Endodermal cell (in vitro differentiated cells): Measurements from ENCODE around the gene CUX1. TPM values are rescaled to one million over a fixed set of nuclear protein-coding genes. Genes with fewer than 3 reads are reported as not detected.

ENCODE experiments used
- DNase-seq: peaks from one replicate; pipeline ENCODE4 v3.0.0-alpha.2; 2017
- H3K27ac ChIP-seq: 2 replicates; pipeline ENCODE4 v1.5.1; 2013; ENCODE audit warnings: mild to moderate bottlenecking, low read depth, low read length, moderate library complexity
- H3K27me3 ChIP-seq: 2 replicates; pipeline ENCODE4 v1.6.1; 2013; ENCODE audit warnings: mild to moderate bottlenecking, low read length, moderate library complexity; ENCODE audit not compliant: insufficient read depth, control insufficient read depth, poor library complexity, severe bottlenecking
- H3K36me3 ChIP-seq: 2 replicates; pipeline ENCODE4 v1.7.0; 2013; ENCODE audit warnings: mild to moderate bottlenecking, low read length, moderate library complexity; ENCODE audit not compliant: control insufficient read depth, insufficient read depth
- H3K4me1 ChIP-seq: one replicate; pipeline ENCODE4 v1.7.0; 2013; ENCODE audit warnings: low read length; ENCODE audit not compliant: control insufficient read depth, insufficient read depth
- H3K4me3 ChIP-seq: 2 replicates; pipeline ENCODE4 v1.5.1; 2013; ENCODE audit warnings: mild to moderate bottlenecking, low read length, moderate library complexity
- H3K9ac ChIP-seq: 2 replicates; pipeline ENCODE4 v1.6.1; 2013; ENCODE audit warnings: mild to moderate bottlenecking, low read length, moderate library complexity; ENCODE audit not compliant: poor library complexity, severe bottlenecking; ENCODE audit errors: extremely low read depth
- H3K9me3 ChIP-seq: 2 replicates; pipeline ENCODE4 v1.6.1; 2013; ENCODE audit warnings: mild to moderate bottlenecking, low read length, moderate library complexity; ENCODE audit not compliant: control insufficient read depth
- H3K27ac Mint-ChIP-seq: 2 replicates; pipeline ENCODE4 v1.8.0; 2020; ENCODE audit warnings: mixed read lengths
- H3K27me3 Mint-ChIP-seq: 2 replicates; pipeline ENCODE4 v1.8.0; 2021; ENCODE audit warnings: mild to moderate bottlenecking, mixed read lengths; ENCODE audit not compliant: insufficient read depth
- H3K36me3 Mint-ChIP-seq: 2 replicates; pipeline ENCODE4 v1.8.0; 2020; ENCODE audit warnings: low read depth, mixed read lengths
- H3K4me1 Mint-ChIP-seq: 2 replicates; pipeline ENCODE4 v1.8.0; 2020; ENCODE audit warnings: mixed read lengths
- H3K4me3 Mint-ChIP-seq: 2 replicates; pipeline ENCODE4 v1.8.0; 2020; ENCODE audit warnings: mild to moderate bottlenecking, moderate library complexity, mixed read lengths
- H3K9me3 Mint-ChIP-seq: 2 replicates; pipeline ENCODE4 v1.8.0; 2020; ENCODE audit warnings: mild to moderate bottlenecking, mixed read lengths
- WGBS, 2 experiments: methylation state at CpG; one replicate each; pipeline versions ENCODE4 v1.1.5 to v1.1.7; 2013; ENCODE audit warnings: missing lambda C conversion rate in 2 of 2, mixed read lengths in 1 of 2; ENCODE audit not compliant: insufficient coverage in 1 of 2, insufficient read length in 1 of 2; 5-methylcytosine and 5-hydroxymethylcytosine counted together
- total RNA-seq, 2 donors: library from RNA; stranded (reverse); fragmentation: NEBNext Ultra II Directional in 1 of 2; extraction: Animal tissue kit (Norgen Biotek cat#: 25700) in 1 of 2; gene quantifications; 2 replicates in 1 of 2; 3 replicates in 1 of 2; pipeline ENCODE4 v1.2.1, GENCODE V29; 2021
- TF ChIP-seq, protein P1 (sequence below): fragments of 200-600 bp; sonication (generic); conservative IDR thresholded peaks from 2 replicates; pipeline ENCODE4 v1.5.0; 2021; ENCODE audit warnings: antibody characterized with exemption, mild to moderate bottlenecking

CUX1 gene
- total RNA-seq, 2 donors from 2014 or later = 85.1 to 108 TPM

- Histone ChIP-seq H3K4me3 (no peak overlapping the region), H3K27ac (peak overlapping the region; percentile 35), H3K27me3 (no peaks in the 10 kb centered on the region), H3K36me3 (peaks cover 6% of the 10 kb centered on the region), H3K9ac (no peak overlapping the region), H3K4me1 (no peaks in the 10 kb centered on the region), H3K9me3 (no peaks in the 10 kb centered on the region)
- Mint-ChIP-seq H3K27me3 (no peaks in the 10 kb centered on the region), H3K4me1 (peaks cover 4% of the 10 kb centered on the region), H3K27ac (peak overlapping the region; percentile 33), H3K9me3 (no peaks in the 10 kb centered on the region), H3K36me3 (peaks cover 21% of the 10 kb centered on the region), H3K4me3 (no peak overlapping the region)
- TF ChIP-seq, protein P1, sequence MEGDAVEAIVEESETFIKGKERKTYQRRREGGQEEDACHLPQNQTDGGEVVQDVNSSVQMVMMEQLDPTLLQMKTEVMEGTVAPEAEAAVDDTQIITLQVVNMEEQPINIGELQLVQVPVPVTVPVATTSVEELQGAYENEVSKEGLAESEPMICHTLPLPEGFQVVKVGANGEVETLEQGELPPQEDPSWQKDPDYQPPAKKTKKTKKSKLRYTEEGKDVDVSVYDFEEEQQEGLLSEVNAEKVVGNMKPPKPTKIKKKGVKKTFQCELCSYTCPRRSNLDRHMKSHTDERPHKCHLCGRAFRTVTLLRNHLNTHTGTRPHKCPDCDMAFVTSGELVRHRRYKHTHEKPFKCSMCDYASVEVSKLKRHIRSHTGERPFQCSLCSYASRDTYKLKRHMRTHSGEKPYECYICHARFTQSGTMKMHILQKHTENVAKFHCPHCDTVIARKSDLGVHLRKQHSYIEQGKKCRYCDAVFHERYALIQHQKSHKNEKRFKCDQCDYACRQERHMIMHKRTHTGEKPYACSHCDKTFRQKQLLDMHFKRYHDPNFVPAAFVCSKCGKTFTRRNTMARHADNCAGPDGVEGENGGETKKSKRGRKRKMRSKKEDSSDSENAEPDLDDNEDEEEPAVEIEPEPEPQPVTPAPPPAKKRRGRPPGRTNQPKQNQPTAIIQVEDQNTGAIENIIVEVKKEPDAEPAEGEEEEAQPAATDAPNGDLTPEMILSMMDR = no peak
- DNase-seq = peak; percentile 87
- WGBS, 2 experiments = 76 to 79% methylated on average over 19 to 21 of the region's 21 CpGs
Observed at GRCh38 chr7:102152672-102153598, 335.5 kb downstream of the CUX1 start.

DNA sequence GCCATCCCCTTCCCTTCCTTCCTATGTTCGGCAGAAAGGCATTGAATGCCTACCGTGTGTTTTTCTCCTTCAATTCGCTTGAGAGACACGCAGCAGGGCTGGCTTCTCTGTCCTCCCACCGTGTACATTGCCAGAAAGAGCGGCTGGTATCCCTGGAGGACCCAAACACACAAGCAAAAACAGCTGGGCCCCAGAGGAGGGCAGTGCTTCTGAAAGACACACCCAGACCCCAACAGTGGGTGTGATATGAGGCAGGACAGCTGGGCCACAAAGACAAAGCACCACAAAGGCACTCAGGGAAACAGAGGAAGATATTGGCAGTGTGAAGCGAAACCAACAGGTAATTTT is 336.1 kb downstream of the CUX1 start:
- Mint-ChIP-seq H3K4me1 (peaks cover 4% of the 10 kb centered on the region), H3K36me3 (peaks cover 26% of the 10 kb centered on the region), H3K4me3 (no peak overlapping the region), H3K9me3 (no peaks in the 10 kb centered on the region), H3K27ac (no peak overlapping the region), H3K27me3 (no peaks in the 10 kb centered on the region)
- DNase-seq = no peak
- Histone ChIP-seq H3K4me3 (no peak overlapping the region), H3K9ac (no peak overlapping the region), H3K36me3 (peaks cover 12% of the 10 kb centered on the region), H3K9me3 (no peaks in the 10 kb centered on the region), H3K27ac (no peak overlapping the region), H3K4me1 (no peaks in the 10 kb centered on the region), H3K27me3 (no peaks in the 10 kb centered on the region)
- TF ChIP-seq, protein P1 = no peak
- 72 to 80% methylated on average over 6 to 7 of the region's 7 CpGs for WGBS, 2 experiments

- peaks cover 27% of the 10 kb centered on the region for H3K36me3 Mint-ChIP-seq
- 94% methylated on average over 3 of the region's 3 CpGs; no CpG with 5 or more reads in 1 of the 2 experiments for WGBS, 2 experiments
- H3K9me3 Mint-ChIP-seq = no peaks in the 10 kb centered on the region
- no peak overlapping the region for H3K27ac Mint-ChIP-seq
- TF ChIP-seq, protein P1 = no peak
- Histone ChIP-seq H3K9ac (no peak overlapping the region), H3K4me1 (no peaks in the 10 kb centered on the region), H3K27me3 (no peaks in the 10 kb centered on the region), H3K9me3 (no peaks in the 10 kb centered on the region), H3K36me3 (peaks cover 13% of the 10 kb centered on the region), H3K4me3 (no peak overlapping the region), H3K27ac (no peak overlapping the region)
- peaks cover 4% of the 10 kb centered on the region for H3K4me1 Mint-ChIP-seq
- DNase-seq = no peak
- H3K27me3 Mint-ChIP-seq = no peaks in the 10 kb centered on the region
- no peak overlapping the region for H3K4me3 Mint-ChIP-seq
Observed at GRCh38 chr7:102154425-102154824, 337.0 kb downstream of the CUX1 start.
